ENCODE measurements around the gene CCN6. TPM values are rescaled to one million over a fixed set of nuclear protein-coding genes. Genes with fewer than 3 reads are reported as not detected.

The CCN6 gene
- total RNA-seq, 1 donor from 2014 or later = not detected

DNA sequence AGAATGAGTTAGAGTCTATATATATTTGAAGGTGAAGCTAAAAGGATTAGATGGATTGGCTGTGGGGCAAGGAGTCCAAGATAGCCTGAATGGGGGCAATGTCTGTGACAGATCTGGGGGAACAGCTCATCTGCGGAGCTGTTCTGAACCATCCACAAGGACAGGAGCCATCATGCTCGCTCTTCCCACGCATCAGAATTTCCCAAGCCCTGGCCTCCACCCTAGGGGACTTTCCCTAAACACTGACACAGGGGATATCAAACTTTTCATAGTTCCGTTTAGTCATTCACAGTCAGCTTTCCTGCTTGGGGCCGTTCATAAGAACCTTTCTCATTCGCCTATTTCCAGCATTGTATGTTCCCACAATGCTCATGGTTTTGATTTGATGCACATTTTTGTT is 37.6 kb upstream of the CCN6 start:
- H3K4me1 ChIP-seq = peaks cover 67% of the 10 kb centered on the region
- peak overlapping the region; percentile 68 for H3K27ac ChIP-seq

DNA sequence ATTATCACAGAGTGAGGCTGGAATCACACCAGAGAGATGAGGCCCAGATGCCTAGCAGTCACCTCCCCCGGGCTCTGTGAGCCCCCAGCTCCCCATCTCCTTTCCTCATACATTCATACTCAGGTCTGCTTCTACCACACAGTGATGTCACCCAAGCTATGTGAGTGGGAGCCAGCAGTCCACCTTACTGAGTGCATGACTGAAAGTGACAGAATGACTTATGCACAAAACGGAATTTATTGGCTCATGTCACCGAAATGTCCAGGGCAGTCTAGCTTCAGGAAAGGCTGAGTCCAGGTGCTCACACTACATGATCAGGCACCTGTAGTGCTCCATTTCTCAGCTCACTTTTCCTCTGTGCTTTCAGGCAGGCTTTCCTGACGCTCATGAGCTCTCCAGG is 36.7 kb upstream of the CCN6 start:
- intact Hi-C loops (cut with DNase I) = no loop called here
- no peak for DNase-seq (ENCODE audit: extremely low spot score in 2 of 2)
- Histone ChIP-seq H3K27me3 (no peaks in the 10 kb centered on the region), H3K9me3 (no peaks in the 10 kb centered on the region), H3K27ac (peak overlapping the region; percentile 68), H3K4me1 (peaks cover 67% of the 10 kb centered on the region), H3K4me3 (no peak overlapping the region), H3K36me3 (no peaks in the 10 kb centered on the region)
- TF ChIP-seq, protein P1, sequence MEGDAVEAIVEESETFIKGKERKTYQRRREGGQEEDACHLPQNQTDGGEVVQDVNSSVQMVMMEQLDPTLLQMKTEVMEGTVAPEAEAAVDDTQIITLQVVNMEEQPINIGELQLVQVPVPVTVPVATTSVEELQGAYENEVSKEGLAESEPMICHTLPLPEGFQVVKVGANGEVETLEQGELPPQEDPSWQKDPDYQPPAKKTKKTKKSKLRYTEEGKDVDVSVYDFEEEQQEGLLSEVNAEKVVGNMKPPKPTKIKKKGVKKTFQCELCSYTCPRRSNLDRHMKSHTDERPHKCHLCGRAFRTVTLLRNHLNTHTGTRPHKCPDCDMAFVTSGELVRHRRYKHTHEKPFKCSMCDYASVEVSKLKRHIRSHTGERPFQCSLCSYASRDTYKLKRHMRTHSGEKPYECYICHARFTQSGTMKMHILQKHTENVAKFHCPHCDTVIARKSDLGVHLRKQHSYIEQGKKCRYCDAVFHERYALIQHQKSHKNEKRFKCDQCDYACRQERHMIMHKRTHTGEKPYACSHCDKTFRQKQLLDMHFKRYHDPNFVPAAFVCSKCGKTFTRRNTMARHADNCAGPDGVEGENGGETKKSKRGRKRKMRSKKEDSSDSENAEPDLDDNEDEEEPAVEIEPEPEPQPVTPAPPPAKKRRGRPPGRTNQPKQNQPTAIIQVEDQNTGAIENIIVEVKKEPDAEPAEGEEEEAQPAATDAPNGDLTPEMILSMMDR (IDR thresholded peaks at IDR 0.05) = no peak
- TF ChIP-seq POLR2AphosphoS5 (IDR thresholded peaks at IDR 0.05; ENCODE audit: insufficient read depth in 1 of 2, low read depth in 1 of 2) (no peak), POLR2A (IDR thresholded peaks at IDR 0.05) (no peak)

More for the DNA sequence above, 37.6 kb upstream of the CCN6 start:
- Histone ChIP-seq H3K9me3 (no peaks in the 10 kb centered on the region), H3K27me3 (no peaks in the 10 kb centered on the region), H3K36me3 (no peaks in the 10 kb centered on the region), H3K4me3 (no peak overlapping the region)
- no peak for DNase-seq (ENCODE audit: extremely low spot score in 2 of 2)
- intact Hi-C loops (cut with DNase I) = no loop called here
- TF ChIP-seq POLR2A (IDR thresholded peaks at IDR 0.05) (no peak), POLR2AphosphoS5 (IDR thresholded peaks at IDR 0.05; ENCODE audit: insufficient read depth in 1 of 2, low read depth in 1 of 2) (no peak)
- TF ChIP-seq, protein P1 (IDR thresholded peaks at IDR 0.05) = no peak

DNA sequence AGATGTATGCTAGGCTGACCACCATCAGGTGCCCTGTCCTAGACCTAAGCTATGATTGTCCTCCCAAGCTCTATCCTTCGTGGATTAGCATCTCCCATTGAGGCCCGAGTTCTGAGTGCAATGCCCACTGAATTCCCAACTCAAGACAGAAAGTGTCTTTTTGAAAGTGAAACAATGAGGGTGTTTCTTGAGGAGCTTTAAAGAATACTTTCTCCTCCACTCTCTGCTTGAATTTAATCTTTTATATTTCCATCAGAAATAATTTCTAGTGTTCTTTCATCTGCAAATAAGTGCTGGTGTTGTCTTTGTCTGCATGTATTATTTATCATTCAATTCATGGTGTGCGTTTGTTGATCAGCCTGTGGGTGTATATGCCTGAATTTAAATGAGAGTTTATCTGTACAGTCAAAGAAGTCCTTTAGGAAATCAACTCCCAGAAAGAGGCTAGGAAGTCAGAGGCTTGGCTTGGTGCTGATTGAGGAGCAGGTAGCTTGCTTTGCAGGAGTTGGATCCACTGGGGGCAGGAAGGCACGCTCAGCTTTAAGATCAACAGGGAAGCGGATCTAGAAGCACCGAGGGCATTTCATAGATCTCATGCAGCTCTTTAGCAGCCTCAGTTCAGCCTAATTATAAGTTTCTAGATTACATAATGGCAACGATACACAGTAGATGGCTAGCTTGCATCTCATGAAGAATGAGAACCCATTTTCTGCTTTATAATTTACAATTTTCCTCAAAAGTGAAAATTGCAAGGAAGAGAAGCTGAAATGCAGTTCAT is 36.0 kb upstream of the CCN6 start:
- Histone ChIP-seq H3K9me3 (no peaks in the 10 kb centered on the region), H3K27ac (peak overlapping the region; percentile 65), H3K36me3 (no peaks in the 10 kb centered on the region), H3K4me3 (no peak overlapping the region), H3K4me1 (peaks cover 67% of the 10 kb centered on the region), H3K27me3 (no peaks in the 10 kb centered on the region)
- intact Hi-C loops (cut with DNase I) = no loop called here
- no peak for DNase-seq (ENCODE audit: extremely low spot score in 2 of 2)
- TF ChIP-seq, protein P1 (IDR thresholded peaks at IDR 0.05) = no peak
- TF ChIP-seq POLR2AphosphoS5 (IDR thresholded peaks at IDR 0.05; ENCODE audit: insufficient read depth in 1 of 2, low read depth in 1 of 2) (no peak), POLR2A (IDR thresholded peaks at IDR 0.05) (no peak)

DNA sequence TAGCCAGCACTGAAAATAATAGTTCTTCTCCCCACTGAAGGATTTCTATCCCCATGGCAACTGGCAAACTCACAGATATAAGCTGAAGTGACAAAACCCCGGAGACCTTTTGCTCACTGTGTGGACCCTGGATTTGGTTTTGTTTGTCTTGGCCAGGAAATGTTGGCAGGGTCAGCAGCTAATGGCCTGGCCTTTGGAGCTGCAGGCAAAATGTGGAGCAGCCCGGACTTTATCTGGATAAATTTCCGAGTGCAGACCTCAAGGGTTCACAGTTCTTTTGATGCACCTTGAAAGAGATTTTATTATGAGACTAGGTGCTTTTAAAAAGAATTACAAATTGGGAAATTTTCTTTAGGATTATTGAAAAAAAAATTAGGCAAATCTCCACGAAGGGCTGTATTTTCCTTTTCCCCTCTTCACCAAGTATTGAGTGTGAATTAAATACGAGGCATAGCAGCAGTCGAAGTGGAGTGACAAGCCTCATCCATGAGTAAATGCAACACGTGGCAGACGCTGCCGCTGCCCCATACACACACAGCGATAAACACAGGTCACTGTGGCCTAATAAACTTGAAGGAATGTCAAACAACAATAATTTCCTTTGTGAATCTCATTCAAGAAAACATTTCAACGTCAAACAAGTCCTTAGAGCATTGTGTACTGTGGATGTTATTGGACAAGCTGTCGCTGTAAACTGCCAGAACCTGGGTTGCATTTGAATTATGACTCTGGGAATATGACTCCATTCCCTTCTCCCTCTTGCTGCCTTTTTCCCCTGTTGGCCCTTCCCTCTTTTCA is 35.1 kb upstream of the CCN6 start:
- H3K36me3 ChIP-seq = no peaks in the 10 kb centered on the region
- no peaks in the 10 kb centered on the region for H3K9me3 ChIP-seq
- no peak for DNase-seq (ENCODE audit: extremely low spot score in 2 of 2)
- H3K27ac ChIP-seq = peak overlapping the region; percentile 65
- peaks cover 64% of the 10 kb centered on the region for H3K4me1 ChIP-seq
- H3K27me3 ChIP-seq = no peaks in the 10 kb centered on the region
- intact Hi-C loops (cut with DNase I) = no loop called here
- no peak overlapping the region for H3K4me3 ChIP-seq
- TF ChIP-seq POLR2A (IDR thresholded peaks at IDR 0.05) (no peak), POLR2AphosphoS5 (IDR thresholded peaks at IDR 0.05; ENCODE audit: insufficient read depth in 1 of 2, low read depth in 1 of 2) (peak; percentile 69 to 82)

DNA sequence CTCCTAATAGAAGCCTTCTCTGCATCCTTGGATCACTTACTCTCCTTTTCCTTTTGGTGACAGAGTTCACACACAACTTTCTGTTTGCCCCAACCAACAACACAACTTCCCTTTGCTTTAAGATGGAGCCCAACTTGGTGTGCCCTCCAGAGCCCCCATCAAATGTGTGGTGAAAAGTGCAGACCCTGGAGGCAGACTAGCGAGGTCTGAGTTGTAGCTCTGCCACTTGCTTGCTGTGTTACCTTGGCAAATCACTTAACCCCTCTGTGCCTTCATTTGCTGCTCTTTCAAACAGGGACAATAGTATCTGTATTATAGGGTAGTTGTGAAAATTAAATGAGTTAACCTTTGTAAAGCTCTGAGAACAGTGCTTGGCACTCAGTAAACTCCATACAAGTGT is 34.3 kb upstream of the CCN6 start:
- no peak overlapping the region for H3K4me3 ChIP-seq
- peak overlapping the region; percentile 65 for H3K27ac ChIP-seq
- no peak for DNase-seq (ENCODE audit: extremely low spot score in 2 of 2)
- peaks cover 57% of the 10 kb centered on the region for H3K4me1 ChIP-seq
- no peaks in the 10 kb centered on the region for H3K27me3 ChIP-seq
- no peaks in the 10 kb centered on the region for H3K9me3 ChIP-seq
- intact Hi-C loops (cut with DNase I) = no loop called here
- H3K36me3 ChIP-seq = no peaks in the 10 kb centered on the region
- TF ChIP-seq POLR2AphosphoS5 (IDR thresholded peaks at IDR 0.05; ENCODE audit: insufficient read depth in 1 of 2, low read depth in 1 of 2) = no peak
- TF ChIP-seq, protein P1 (IDR thresholded peaks at IDR 0.05) = no peak
- no peak for TF ChIP-seq POLR2A (IDR thresholded peaks at IDR 0.05)

Data from vagina (tissue), 2 donors.